ENCODE results near the gene MBOAT1. TPM values are rescaled to one million over a fixed set of nuclear protein-coding genes. Genes with fewer than 3 reads are reported as not detected.

The MBOAT1 gene
- total RNA-seq, 1 donor from 2014 or later = 83.3 TPM

GRCh38 chr6:20159781-20160540, 52.3 kb downstream of the MBOAT1 start:
- Mint-ChIP-seq H3K27me3 (no peaks in the 10 kb centered on the region), H3K36me3 (peaks cover 6% of the 10 kb centered on the region), H3K27ac (no peak overlapping the region), H3K9me3 (peaks cover 2% of the 10 kb centered on the region), H3K4me3 (no peak overlapping the region), H3K4me1 (ENCODE audit: unreplicated experiment) (peaks cover 12% of the 10 kb centered on the region)
- no peak for DNase-seq (ENCODE audit: extremely low spot score, unreplicated experiment)
- no peak for TF ChIP-seq CTCF (conservative IDR thresholded peaks at IDR 0.05)

GRCh38 chr6:20159098-20159497, 53.2 kb downstream of the MBOAT1 start:
- Mint-ChIP-seq H3K36me3 (peaks cover 11% of the 10 kb centered on the region), H3K4me1 (ENCODE audit: unreplicated experiment) (peaks cover 16% of the 10 kb centered on the region), H3K27me3 (no peaks in the 10 kb centered on the region)

GRCh38 chr6:20158676-20159075, 53.6 kb downstream of the MBOAT1 start:
- no peak for DNase-seq (ENCODE audit: extremely low spot score, unreplicated experiment)
- TF ChIP-seq CTCF (conservative IDR thresholded peaks at IDR 0.05) = no peak
- H3K9me3 Mint-ChIP-seq = peaks cover 7% of the 10 kb centered on the region
- no peak overlapping the region for H3K27ac Mint-ChIP-seq
- peaks cover 16% of the 10 kb centered on the region for H3K4me1 Mint-ChIP-seq (ENCODE audit: unreplicated experiment)
- no peak overlapping the region for H3K4me3 Mint-ChIP-seq
- no peaks in the 10 kb centered on the region for H3K27me3 Mint-ChIP-seq
- peaks cover 11% of the 10 kb centered on the region for H3K36me3 Mint-ChIP-seq

More at GRCh38 chr6:20159098-20159497, 53.2 kb downstream of the MBOAT1 start:
- Mint-ChIP-seq H3K4me3 (no peak overlapping the region), H3K9me3 (peaks cover 7% of the 10 kb centered on the region), H3K27ac (no peak overlapping the region)
- DNase-seq (ENCODE audit: extremely low spot score, unreplicated experiment) = no peak
- no peak for TF ChIP-seq CTCF (conservative IDR thresholded peaks at IDR 0.05)

- H3K4me3 Mint-ChIP-seq = no peak overlapping the region
- no peaks in the 10 kb centered on the region for H3K27me3 Mint-ChIP-seq
- no peak for DNase-seq (ENCODE audit: extremely low spot score, unreplicated experiment)
- peaks cover 11% of the 10 kb centered on the region for H3K36me3 Mint-ChIP-seq
- H3K4me1 Mint-ChIP-seq (ENCODE audit: unreplicated experiment) = peaks cover 16% of the 10 kb centered on the region
- H3K27ac Mint-ChIP-seq = no peak overlapping the region
- H3K9me3 Mint-ChIP-seq = peaks cover 7% of the 10 kb centered on the region
- no peak for TF ChIP-seq CTCF (conservative IDR thresholded peaks at IDR 0.05)
Measured at GRCh38 chr6:20156824-20157223, 55.4 kb downstream of the MBOAT1 start.

GRCh38 chr6:20154753-20155152, 57.5 kb downstream of the MBOAT1 start:
- Mint-ChIP-seq H3K4me1 (ENCODE audit: unreplicated experiment) (peaks cover 6% of the 10 kb centered on the region), H3K27me3 (no peaks in the 10 kb centered on the region), H3K4me3 (peak overlapping the region; percentile 32), H3K27ac (peak overlapping the region; percentile 36), H3K9me3 (peaks cover 7% of the 10 kb centered on the region), H3K36me3 (peaks cover 25% of the 10 kb centered on the region)
- DNase-seq (ENCODE audit: extremely low spot score, unreplicated experiment) = no peak
- TF ChIP-seq CTCF (conservative IDR thresholded peaks at IDR 0.05) = no peak
